Thoracic aorta (tissue), 2 donors: ENCODE data around the gene IRAK3. TPM values are rescaled to one million over a fixed set of nuclear protein-coding genes. Genes with fewer than 3 reads are reported as not detected.

Experiments used
- ATAC-seq: fragments of 150-250 bp; one replicate; pipeline ENCODE4 v1.8.0; 2017; ENCODE audit warnings: low read depth; ENCODE audit not compliant: insufficient number of reproducible peaks, low FRiP score
- DNase-seq: peaks from one replicate; pipeline ENCODE4 v3.0.0-alpha.2; 2020; ENCODE audit warnings: low spot score
- H3K27ac ChIP-seq, 2 donors: fragments of 200-600 bp; sonication (generic); 1 replicate in 1 of 2; 2 replicates in 1 of 2; pipeline ENCODE4 v1.5.1; 2016; ENCODE audit warnings: mild to moderate bottlenecking in 2 of 2, moderate library complexity in 2 of 2
- H3K27me3 ChIP-seq: fragments of 200-600 bp; sonication (generic); replicated peaks from 2 replicates; pipeline ENCODE4 v1.6.0; 2016; ENCODE audit warnings: mild to moderate bottlenecking; ENCODE audit not compliant: insufficient read depth
- H3K36me3 ChIP-seq: fragments of 200-600 bp; sonication (generic); one replicate; pipeline ENCODE4 v1.5.1; 2016
- H3K4me1 ChIP-seq, 2 donors: fragments of 200-600 bp; sonication (generic); 1 replicate in 1 of 2; 2 replicates in 1 of 2; pipeline versions ENCODE4 v1.5.1 to v1.6.0; 2016; ENCODE audit warnings: low read depth in 2 of 2, mild to moderate bottlenecking in 1 of 2; ENCODE audit not compliant: control insufficient read depth in 1 of 2
- H3K4me3 ChIP-seq: fragments of 200-600 bp; sonication (generic); 2 replicates; pipeline ENCODE4 v1.5.1; 2016; ENCODE audit warnings: mild to moderate bottlenecking
- H3K9me3 ChIP-seq: fragments of 200-600 bp; sonication (generic); 2 replicates; pipeline ENCODE4 v1.5.1; 2016
- total RNA-seq, 2 donors: library from RNA; depleted of rRNA; stranded (reverse); fragments of >200 nt; gene quantifications; one replicate each; pipeline versions ENCODE4 v1.1.0 to v1.2.3, GENCODE V29; 2016
- TF ChIP-seq, protein P1 (sequence below): fragments of 200-600 bp; sonication (generic); IDR thresholded peaks from one replicate; pipeline ENCODE4 v1.5.1; 2019; ENCODE audit warnings: antibody characterized with exemption

The IRAK3 gene
- total RNA-seq, 2 donors from 2014 or later: 29.8 to 67.9 TPM

DNA sequence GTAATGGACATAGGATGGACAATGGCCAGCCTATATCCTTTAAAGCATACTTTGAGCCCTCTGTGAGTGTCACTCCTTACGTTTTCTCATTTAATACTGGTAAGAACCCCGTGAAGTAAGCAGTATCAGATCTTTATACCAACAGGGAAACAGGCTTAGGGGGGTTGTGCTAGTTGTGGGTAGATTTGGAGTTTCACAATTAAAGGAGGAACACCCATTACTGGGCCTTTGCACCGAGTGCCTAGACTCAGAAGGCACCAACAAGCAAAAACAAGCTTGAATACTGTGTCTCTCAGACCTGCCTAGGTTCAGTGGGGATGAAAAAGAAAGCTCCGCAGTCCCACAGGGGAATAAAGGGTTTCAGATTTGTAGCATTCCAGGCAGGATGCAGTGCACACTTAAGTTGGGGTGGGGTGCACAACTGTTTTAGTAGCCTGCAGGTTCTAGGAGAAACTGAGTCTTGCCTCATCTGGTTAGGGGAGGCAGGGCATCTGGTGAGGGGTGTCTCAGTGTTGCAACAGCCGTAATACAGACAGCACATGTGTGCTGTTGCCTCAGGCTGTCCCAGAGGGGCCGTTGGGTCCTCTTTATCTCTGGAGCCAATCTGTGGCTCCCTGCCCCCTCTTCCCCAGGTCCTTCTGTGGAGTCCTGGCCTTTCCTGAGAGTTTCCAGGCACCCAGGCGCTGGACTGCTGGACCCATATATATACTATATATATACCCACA is 51.2 kb downstream of the IRAK3 start:
- no peak overlapping the region for H3K4me3 ChIP-seq
- H3K36me3 ChIP-seq: peaks cover 13% of the 10 kb centered on the region
- TF ChIP-seq, protein P1, sequence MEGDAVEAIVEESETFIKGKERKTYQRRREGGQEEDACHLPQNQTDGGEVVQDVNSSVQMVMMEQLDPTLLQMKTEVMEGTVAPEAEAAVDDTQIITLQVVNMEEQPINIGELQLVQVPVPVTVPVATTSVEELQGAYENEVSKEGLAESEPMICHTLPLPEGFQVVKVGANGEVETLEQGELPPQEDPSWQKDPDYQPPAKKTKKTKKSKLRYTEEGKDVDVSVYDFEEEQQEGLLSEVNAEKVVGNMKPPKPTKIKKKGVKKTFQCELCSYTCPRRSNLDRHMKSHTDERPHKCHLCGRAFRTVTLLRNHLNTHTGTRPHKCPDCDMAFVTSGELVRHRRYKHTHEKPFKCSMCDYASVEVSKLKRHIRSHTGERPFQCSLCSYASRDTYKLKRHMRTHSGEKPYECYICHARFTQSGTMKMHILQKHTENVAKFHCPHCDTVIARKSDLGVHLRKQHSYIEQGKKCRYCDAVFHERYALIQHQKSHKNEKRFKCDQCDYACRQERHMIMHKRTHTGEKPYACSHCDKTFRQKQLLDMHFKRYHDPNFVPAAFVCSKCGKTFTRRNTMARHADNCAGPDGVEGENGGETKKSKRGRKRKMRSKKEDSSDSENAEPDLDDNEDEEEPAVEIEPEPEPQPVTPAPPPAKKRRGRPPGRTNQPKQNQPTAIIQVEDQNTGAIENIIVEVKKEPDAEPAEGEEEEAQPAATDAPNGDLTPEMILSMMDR: no peak
- ATAC-seq (peak; percentile 45), DNase-seq (no peak)
- H3K9me3 ChIP-seq: no peaks in the 10 kb centered on the region
- peaks cover 0 to 6% of the 10 kb centered on the region in 2 donors for H3K4me1 ChIP-seq
- no peaks in the 10 kb centered on the region for H3K27me3 ChIP-seq
- no peak overlapping the region for H3K27ac ChIP-seq

DNA sequence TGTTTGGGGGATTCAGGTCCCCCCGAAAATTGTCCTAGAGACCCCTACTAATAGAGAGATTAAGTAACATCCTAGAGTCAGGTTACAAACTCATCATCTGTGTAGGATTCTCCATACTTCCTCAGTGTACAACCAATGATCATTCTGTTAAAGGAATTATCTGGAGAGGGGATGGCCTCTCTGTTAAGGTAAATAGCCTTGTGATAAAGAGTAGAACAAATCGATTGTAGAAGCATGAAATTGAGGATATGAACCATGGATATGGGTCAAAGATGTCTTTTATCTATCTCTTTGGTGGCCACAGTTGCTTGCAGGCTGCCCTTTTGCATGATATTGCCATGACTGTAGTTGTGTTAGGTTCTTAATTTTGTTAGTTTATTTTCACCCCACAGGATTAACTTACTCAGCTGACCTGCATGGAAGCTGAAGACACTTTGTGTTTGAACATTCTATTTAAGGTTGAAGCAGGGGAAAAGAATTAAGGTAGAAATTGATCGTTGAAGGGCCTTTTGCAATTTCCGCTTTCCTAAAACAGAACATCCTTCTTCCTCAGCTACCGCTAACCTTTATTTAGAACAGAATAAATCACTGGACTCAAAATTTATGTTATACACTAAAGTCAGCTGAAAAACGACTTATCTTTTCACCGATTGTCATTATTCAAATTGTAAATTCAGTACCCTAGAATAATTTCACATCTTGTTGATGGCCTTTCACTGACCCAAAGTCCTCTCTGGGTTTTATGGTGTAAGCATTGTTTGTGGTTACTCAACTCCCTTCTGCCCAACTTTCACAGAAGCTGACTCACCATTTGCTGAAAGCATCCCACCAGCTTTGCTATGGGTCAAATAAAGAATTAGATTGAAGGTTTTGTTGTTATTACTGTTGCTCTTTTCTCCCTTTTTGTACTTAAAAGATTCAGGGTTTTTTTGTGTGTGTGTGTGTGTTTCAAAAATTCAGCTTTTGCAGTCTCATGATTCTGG is 52.3 kb downstream of the IRAK3 start:
- DNase-seq (no peak), ATAC-seq (no peak)
- Histone ChIP-seq H3K4me1 (no peaks in the 10 kb centered on the region), H3K4me3 (no peak overlapping the region), H3K27ac (no peak overlapping the region), H3K27me3 (no peaks in the 10 kb centered on the region), H3K36me3 (peaks cover 20% of the 10 kb centered on the region), H3K9me3 (no peaks in the 10 kb centered on the region)
- TF ChIP-seq, protein P1: no peak

DNA sequence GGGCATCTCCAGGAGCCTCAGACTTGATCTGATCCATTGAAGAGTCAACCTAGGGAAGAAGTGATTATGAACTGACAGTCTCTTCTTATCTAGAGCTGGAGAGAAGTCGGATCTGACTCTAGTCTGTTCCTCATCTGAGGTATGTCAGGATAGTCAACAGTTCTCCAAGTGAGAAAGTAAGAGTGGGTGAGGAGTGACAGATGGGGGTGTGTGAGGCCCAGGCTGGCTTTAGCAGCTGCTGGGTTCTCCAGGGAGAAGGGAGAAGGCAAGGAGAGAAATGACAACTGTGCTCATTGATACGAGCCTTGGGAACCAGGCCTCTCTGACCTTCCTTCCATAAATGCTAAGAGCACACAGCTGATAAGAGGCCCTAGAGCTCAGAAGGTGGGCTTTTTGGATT is 53.3 kb downstream of the IRAK3 start:
- Histone ChIP-seq H3K27ac (no peak overlapping the region), H3K9me3 (no peaks in the 10 kb centered on the region), H3K27me3 (no peaks in the 10 kb centered on the region), H3K4me1 (no peaks in the 10 kb centered on the region), H3K36me3 (peaks cover 20% of the 10 kb centered on the region), H3K4me3 (no peak overlapping the region)
- TF ChIP-seq, protein P1: no peak
- ATAC-seq (no peak), DNase-seq (no peak)

DNA sequence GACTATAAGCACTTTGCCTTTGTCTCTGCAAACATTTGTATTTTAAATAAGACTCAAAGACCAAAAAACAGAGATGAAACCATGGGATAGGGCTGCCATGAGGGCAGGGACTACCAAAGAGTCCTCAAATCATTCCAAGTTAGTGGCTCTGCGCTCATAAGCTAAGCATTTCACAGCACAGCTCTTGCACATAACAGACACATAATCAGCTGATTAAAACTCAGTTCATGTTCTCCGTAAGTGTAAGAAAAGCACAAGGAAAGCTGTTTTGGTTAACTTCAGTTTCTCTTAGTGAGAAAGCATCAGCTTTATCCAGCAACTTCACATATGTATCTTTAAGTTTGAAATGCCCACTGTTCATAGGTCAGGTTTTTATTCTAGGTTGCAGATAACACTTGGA is 54.9 kb downstream of the IRAK3 start:
- TF ChIP-seq, protein P1: no peak
- Histone ChIP-seq H3K9me3 (no peaks in the 10 kb centered on the region), H3K4me3 (no peak overlapping the region), H3K27ac (no peak overlapping the region), H3K27me3 (no peaks in the 10 kb centered on the region), H3K36me3 (peaks cover 25% of the 10 kb centered on the region), H3K4me1 (no peaks in the 10 kb centered on the region)
- DNase-seq: no peak
- ATAC-seq: no peak

DNA sequence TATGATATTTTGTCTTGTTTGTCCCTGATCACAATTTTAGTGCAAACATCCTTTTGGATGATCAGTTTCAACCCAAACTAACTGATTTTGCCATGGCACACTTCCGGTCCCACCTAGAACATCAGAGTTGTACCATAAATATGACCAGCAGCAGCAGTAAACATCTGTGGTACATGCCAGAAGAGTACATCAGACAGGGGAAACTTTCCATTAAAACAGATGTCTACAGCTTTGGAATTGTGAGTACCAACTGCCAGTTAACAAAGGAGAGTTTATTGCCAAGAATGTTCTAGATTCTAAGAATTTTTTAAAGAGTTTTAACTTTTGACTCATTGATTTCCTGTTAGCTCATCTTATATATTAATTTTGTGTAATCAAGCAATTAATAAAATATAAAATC is 55.4 kb downstream of the IRAK3 start:
- no peak for DNase-seq
- no peak overlapping the region for H3K27ac ChIP-seq
- H3K36me3 ChIP-seq: peaks cover 27% of the 10 kb centered on the region
- ATAC-seq: no peak
- no peaks in the 10 kb centered on the region for H3K9me3 ChIP-seq
- TF ChIP-seq, protein P1: no peak
- no peaks in the 10 kb centered on the region for H3K4me1 ChIP-seq
- H3K27me3 ChIP-seq: no peaks in the 10 kb centered on the region
- no peak overlapping the region for H3K4me3 ChIP-seq
